WTC11 (cell line): Measurements from ENCODE around the gene A4GNT. TPM values are rescaled to one million over a fixed set of nuclear protein-coding genes. Genes with fewer than 3 reads are reported as not detected.
A peak's percentile ranks its signal among the peaks of the same experiment; 100 is the strongest.

Experiments used
- ATAC-seq: fragments of 200-7000 bp; cut with Tn5 transposase; 2 replicates; pipeline ENCODE4 v1.10.0; 2021; ENCODE audit warnings: mild to moderate bottlenecking, moderate library complexity
- CTCF ChIA-PET: fragments of 300-600 bp; sonication (Branson Sonifier 250); formaldehyde crosslinking; loops from one replicate; lab custom pipeline; 2021; ENCODE audit warnings: antibody characterized with exemption; lab: Charles Lee
- POLR2A ChIA-PET: fragments of 350-600 bp; sonication (Branson Sonifier 250); formaldehyde crosslinking; loops from one replicate; lab custom pipeline; 2021; ENCODE audit warnings: antibody characterized with exemption; lab: Charles Lee
- DNase-seq: peaks from one replicate; pipeline ENCODE4 v3.0.0; 2021; ENCODE audit warnings: low spot score
- H3K27ac Mint-ChIP-seq: 2 replicates; pipeline ENCODE4 v1.8.0; 2021; ENCODE audit warnings: mixed read lengths
- H3K27me3 Mint-ChIP-seq: 2 replicates; pipeline ENCODE4 v1.8.0; 2021; ENCODE audit warnings: low read depth, mild to moderate bottlenecking, moderate library complexity, mixed read lengths
- H3K36me3 Mint-ChIP-seq: 2 replicates; pipeline ENCODE4 v1.8.0; 2021; ENCODE audit warnings: mixed read lengths
- H3K4me1 Mint-ChIP-seq: 2 replicates; pipeline ENCODE4 v1.8.0; 2022; ENCODE audit warnings: mixed read lengths
- H3K4me3 Mint-ChIP-seq: 2 replicates; pipeline ENCODE4 v1.8.0; 2021; ENCODE audit warnings: mild to moderate bottlenecking, moderate library complexity, mixed read lengths
- H3K9me3 Mint-ChIP-seq: 2 replicates; pipeline ENCODE4 v1.8.0; 2021; ENCODE audit warnings: mixed read lengths
- ESRRA ChIP-seq: sonication (generic); formaldehyde crosslinking; IDR thresholded peaks from 2 replicates; pipeline ENCODE4 v1.8.1; 2022; ENCODE audit warnings: mild to moderate bottlenecking, missing genetic modification reagents, borderline replicate concordance
- FOXJ3 ChIP-seq: sonication (generic); formaldehyde crosslinking; IDR thresholded peaks from 2 replicates; pipeline ENCODE4 v1.9.0; 2021; ENCODE audit warnings: missing genetic modification reagents, mild to moderate bottlenecking, borderline replicate concordance
- HMGA2 ChIP-seq: fragments of 250-450 bp; sonication (Bioruptor Pico); IDR thresholded peaks from 2 replicates; pipeline ENCODE4 v1.4.0; 2021; ENCODE audit warnings: mild to moderate bottlenecking, moderate library complexity
- JAZF1 ChIP-seq: fragments of 250-450 bp; sonication (Bioruptor Pico); IDR thresholded peaks from 2 replicates; pipeline ENCODE4 v1.9.0; 2021; ENCODE audit warnings: moderate library complexity, mild to moderate bottlenecking, inconsistent platforms
- JUN ChIP-seq: sonication (generic); formaldehyde crosslinking; IDR thresholded peaks from 2 replicates; pipeline ENCODE4 v1.8.0; 2023; ENCODE audit warnings: mild to moderate bottlenecking, missing genetic modification reagents
- MYBL2 ChIP-seq: sonication (generic); formaldehyde crosslinking; IDR thresholded peaks from 2 replicates; pipeline ENCODE4 v1.8.1; 2023; ENCODE audit warnings: mild to moderate bottlenecking, moderate library complexity, missing genetic modification reagents
- NFATC4 ChIP-seq: fragments of 250-450 bp; sonication (Bioruptor Pico); IDR thresholded peaks from 2 replicates; pipeline ENCODE4 v1.9.0; 2021; ENCODE audit warnings: mild to moderate bottlenecking
- NR1H2 ChIP-seq: sonication (generic); formaldehyde crosslinking; IDR thresholded peaks from 2 replicates; pipeline ENCODE4 v1.9.0; 2021; ENCODE audit warnings: mild to moderate bottlenecking, moderate library complexity, missing genetic modification reagents
- SMAD3 ChIP-seq: sonication (generic); formaldehyde crosslinking; IDR thresholded peaks from 2 replicates; pipeline ENCODE4 v1.8.0; 2022; ENCODE audit warnings: missing genetic modification reagents, mild to moderate bottlenecking, borderline replicate concordance
- SMAD4 ChIP-seq: sonication (generic); formaldehyde crosslinking; IDR thresholded peaks from 2 replicates; pipeline ENCODE4 v1.8.0; 2022; ENCODE audit warnings: mild to moderate bottlenecking, missing genetic modification reagents
- SP1 ChIP-seq: sonication (generic); formaldehyde crosslinking; conservative IDR thresholded peaks from 2 replicates; pipeline ENCODE4 v1.8.1; 2022; ENCODE audit warnings: missing genetic modification reagents
- TEAD4 ChIP-seq: sonication (generic); formaldehyde crosslinking; IDR thresholded peaks from 2 replicates; pipeline ENCODE4 v1.8.0; 2022; ENCODE audit warnings: mild to moderate bottlenecking, missing genetic modification reagents
- TP53 ChIP-seq: sonication (generic); formaldehyde crosslinking; IDR thresholded peaks from 2 replicates; pipeline ENCODE4 v1.8.1; 2023; ENCODE audit warnings: mild to moderate bottlenecking, missing genetic modification reagents
- USF1 ChIP-seq: sonication (generic); formaldehyde crosslinking; IDR thresholded peaks from 2 replicates; pipeline ENCODE4 v1.8.0; 2022; ENCODE audit warnings: mild to moderate bottlenecking, missing genetic modification reagents
- ZBTB21 ChIP-seq: sonication (generic); formaldehyde crosslinking; IDR thresholded peaks from 2 replicates; pipeline ENCODE4 v1.8.1; 2023; ENCODE audit warnings: mild to moderate bottlenecking, missing genetic modification reagents, borderline replicate concordance
- ZNF121 ChIP-seq: sonication (generic); formaldehyde crosslinking; IDR thresholded peaks from 2 replicates; pipeline ENCODE4 v1.8.0; 2023; ENCODE audit warnings: missing genetic modification reagents
- ZNF138 ChIP-seq: sonication (generic); formaldehyde crosslinking; conservative IDR thresholded peaks from 2 replicates; pipeline ENCODE4 v1.8.1; 2022; ENCODE audit warnings: mild to moderate bottlenecking, moderate library complexity, missing genetic modification reagents
- ZNF219 ChIP-seq: sonication (generic); formaldehyde crosslinking; IDR thresholded peaks from 2 replicates; pipeline ENCODE4 v1.8.0; 2023; ENCODE audit warnings: missing genetic modification reagents, mild to moderate bottlenecking, borderline replicate concordance
- ZNF232 ChIP-seq: sonication (generic); formaldehyde crosslinking; IDR thresholded peaks from 2 replicates; pipeline ENCODE4 v1.8.0; 2022; ENCODE audit warnings: mild to moderate bottlenecking, missing genetic modification reagents
- ZNF263 ChIP-seq: sonication (generic); formaldehyde crosslinking; IDR thresholded peaks from 2 replicates; pipeline ENCODE4 v1.8.1; 2022; ENCODE audit warnings: low read depth, mild to moderate bottlenecking, moderate library complexity, missing genetic modification reagents
- ZNF512 ChIP-seq: sonication (generic); formaldehyde crosslinking; IDR thresholded peaks from 2 replicates; pipeline ENCODE4 v1.8.1; 2022; ENCODE audit warnings: missing genetic modification reagents, borderline replicate concordance
- total RNA-seq: library from RNA; stranded (reverse); gene quantifications from 3 replicates; pipeline ENCODE4 v1.2.3, GENCODE V29; 2021
- TF ChIP-seq, protein P1 (sequence below): fragments of 250-450 bp; sonication (Bioruptor Pico); conservative IDR thresholded peaks from 2 replicates; pipeline ENCODE4 v1.9.0; 2021; ENCODE audit warnings: mild to moderate bottlenecking

Gene A4GNT
- total RNA-seq, 1 experiment from 2014 or later = not detected

- TF ChIP-seq, protein P1, sequence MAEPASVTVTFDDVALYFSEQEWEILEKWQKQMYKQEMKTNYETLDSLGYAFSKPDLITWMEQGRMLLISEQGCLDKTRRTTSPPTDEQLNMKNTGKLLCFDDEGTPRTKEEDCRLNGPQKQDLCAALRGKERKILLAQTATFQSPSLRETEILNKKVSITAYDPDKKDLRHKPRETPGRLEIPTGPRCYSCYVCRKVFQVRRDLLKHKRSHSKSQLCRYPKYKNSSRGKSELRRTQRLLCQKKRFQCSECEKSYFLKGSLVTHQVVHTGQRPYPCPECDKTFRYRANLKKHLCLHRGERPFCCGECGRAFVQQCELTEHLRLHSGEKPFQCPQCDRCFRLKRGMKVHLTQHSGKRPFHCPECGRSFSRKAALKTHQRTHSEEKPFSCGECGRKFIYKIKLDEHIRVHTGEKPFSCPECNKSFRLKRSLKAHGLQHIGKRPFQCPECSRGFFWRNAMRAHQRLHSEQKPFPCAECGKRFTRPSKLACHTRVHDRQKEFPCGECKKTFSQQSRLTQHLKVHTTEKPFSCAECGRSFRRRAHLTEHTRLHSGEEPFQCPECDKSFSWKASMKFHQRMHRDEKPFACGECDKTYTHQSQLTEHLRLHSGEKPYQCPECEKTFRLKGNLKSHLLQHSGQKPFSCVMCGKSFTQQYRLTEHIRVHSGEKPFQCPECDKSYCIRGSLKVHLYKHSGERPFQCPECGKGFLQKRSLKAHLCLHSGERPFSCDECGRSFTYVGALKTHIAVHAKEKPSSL (CRISPR knock-in tag) = no peak
- 0 out of 2 replicates have a peak, but pooled peaks have one; percentile 36 for TF ChIP-seq ZNF138
- 0 out of 2 replicates have a peak, but pooled peaks have one; percentile 31 for TF ChIP-seq ZNF512 (CRISPR knock-in tag)
- peak; percentile 42; the same call in 1 of the 2 replicates for TF ChIP-seq MYBL2
- TF ChIP-seq, all 79 proteins: peak for 15
These were observed 42.4 kb upstream of the A4GNT start, which contains the start of gene DBR1 (continued) for GRCh38 chr3:138174421-138175131.

- H3K4me1 Mint-ChIP-seq = peaks cover 11% of the 10 kb centered on the region
- no peaks in the 10 kb centered on the region for H3K9me3 Mint-ChIP-seq
- ATAC-seq = no peak
- DNase-seq = no peak
- H3K36me3 Mint-ChIP-seq = peaks cover 23% of the 10 kb centered on the region
- ChIA-PET CTCF (interaction anchor here (0.7 to 1.8 kb wide), 8 partner anchors 11 to 244 kb away, joined by 3 to 9 read pairs (median 4); partner anchors contain the start of gene DZIP1L), POLR2A (interaction anchor here (0.6 to 2.0 kb wide), 4 partner anchors 9 to 419 kb away, joined by 3 to 6 read pairs (median 3); partner anchors contain the start of gene ARMC8)
- peak overlapping the region; percentile 80; the same call in 1 of the 2 replicates for H3K27ac Mint-ChIP-seq
- H3K27me3 Mint-ChIP-seq = peaks cover 14% of the 10 kb centered on the region
- H3K4me3 Mint-ChIP-seq = peak overlapping the region; percentile 91
- no peak for TF ChIP-seq USF1 (CRISPR knock-in tag)
- no peak for TF ChIP-seq NFATC4 (CRISPR knock-in tag)
- no peak for TF ChIP-seq FOXJ3 (CRISPR knock-in tag)
These were observed 41.7 kb upstream of the A4GNT start for GRCh38 chr3:138173769-138174420.

DNA sequence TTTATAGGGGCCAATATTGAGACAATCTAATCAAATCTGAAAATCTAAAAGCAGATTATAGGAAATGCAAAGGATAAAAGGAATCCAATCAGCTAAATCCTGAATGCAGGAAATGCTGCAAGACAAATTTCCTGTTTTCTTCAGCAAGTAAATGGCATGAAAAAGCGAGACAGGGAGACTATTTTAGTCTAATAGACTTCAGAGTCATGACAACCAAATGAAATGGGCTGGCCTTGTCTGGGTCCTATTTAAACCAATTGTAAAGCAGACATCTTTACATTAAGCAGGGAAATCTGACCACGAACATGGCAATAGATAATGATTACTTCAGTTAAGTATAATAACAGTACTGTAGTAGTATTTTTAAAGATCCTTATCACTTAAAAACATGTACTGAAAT is 40.4 kb upstream of the A4GNT start:
- TF ChIP-seq ESRRA (CRISPR knock-in tag) (no peak), SP1 (CRISPR knock-in tag) (no peak), TEAD4 (no peak), JUN (CRISPR knock-in tag) (no peak), HMGA2 (no peak), ZBTB21 (CRISPR knock-in tag) (no peak), SMAD4 (CRISPR knock-in tag) (no peak), NR1H2 (CRISPR knock-in tag) (no peak), TP53 (CRISPR knock-in tag) (no peak), SMAD3 (CRISPR knock-in tag) (no peak), ZNF121 (no peak), ZNF263 (CRISPR knock-in tag) (no peak), ZNF232 (CRISPR knock-in tag) (no peak), NFATC4 (CRISPR knock-in tag) (no peak), JAZF1 (CRISPR knock-in tag) (no peak), ZNF219 (CRISPR knock-in tag) (no peak)
- peaks cover 28% of the 10 kb centered on the region for H3K36me3 Mint-ChIP-seq
- no peaks in the 10 kb centered on the region for H3K9me3 Mint-ChIP-seq
- ATAC-seq (no peak), DNase-seq (no peak)
- CTCF ChIA-PET = interaction anchor here (0.9 to 1.3 kb wide), 2 partner anchors 71 to 245 kb away, joined by 3 to 4 read pairs; no protein-coding TSS in a partner anchor
- no peak overlapping the region for H3K27ac Mint-ChIP-seq
- POLR2A ChIA-PET = interaction anchor here (0.5 kb wide), 1 partner anchor 20 kb away, joined by 5 read pairs; no protein-coding TSS in a partner anchor
- H3K4me3 Mint-ChIP-seq = peak overlapping the region; percentile 15; the same call in 1 of the 2 replicates
- H3K27me3 Mint-ChIP-seq = peaks cover 10% of the 10 kb centered on the region; the same call in 1 of the 2 replicates
- peaks cover 11% of the 10 kb centered on the region for H3K4me1 Mint-ChIP-seq
